K562 (cell line): Measurements from ENCODE around the gene FHIT.
"Not testable (repeated sequence)": the region's sequence is repeated elsewhere in the genome, so short reads cannot be mapped to it uniquely, and the experiment has no call there.

Experiments
- ETV6 ChIP-seq, 3 experiments: fragments of 150-350 bp in 1 of 3; sonication (generic) in 1 of 3; formaldehyde crosslinking in 1 of 3; IDR thresholded peaks; 2 replicates each; pipeline versions ENCODE4 v1.6.1 to v1.8.0; 2014 to 2022; ENCODE audit warnings: borderline replicate concordance in 2 of 3, low read depth in 2 of 3, antibody characterized with exemption in 1 of 3, low read length in 1 of 3, mild to moderate bottlenecking in 1 of 3, missing genetic modification reagents in 1 of 3
- NFYB ChIP-seq: IDR thresholded peaks from 2 replicates; pipeline ENCODE4 v1.6.1; 2011; ENCODE audit warnings: mild to moderate bottlenecking, moderate library complexity; ENCODE audit not compliant: insufficient read length; ENCODE audit errors: extremely low read depth
- POLR2AphosphoS5 ChIP-seq: IDR thresholded peaks from 2 replicates; pipeline ENCODE4 v1.6.1; 2011; ENCODE audit warnings: mild to moderate bottlenecking, low read depth, low read length, moderate library complexity; ENCODE audit not compliant: control insufficient read depth, insufficient read depth
- TF ChIP-seq, protein P1 (sequence below), 2 experiments: IDR thresholded peaks; 2 replicates each; pipeline ENCODE4 v1.6.1; 2012; ENCODE audit warnings: improper control_type of control experiment in 2 of 2, low read depth in 2 of 2, low read length in 2 of 2, borderline replicate concordance in 1 of 2
- TF ChIP-seq, protein P2 (sequence below), 2 experiments: fragments of 450-650 bp; formaldehyde crosslinking in 1 of 2; IDR thresholded peaks; 2 replicates each; pipeline versions ENCODE4 v1.4.0 to v1.6.1; 2014 to 2020; ENCODE audit warnings: mild to moderate bottlenecking in 2 of 2, borderline replicate concordance in 1 of 2, low read depth in 1 of 2

DNA sequence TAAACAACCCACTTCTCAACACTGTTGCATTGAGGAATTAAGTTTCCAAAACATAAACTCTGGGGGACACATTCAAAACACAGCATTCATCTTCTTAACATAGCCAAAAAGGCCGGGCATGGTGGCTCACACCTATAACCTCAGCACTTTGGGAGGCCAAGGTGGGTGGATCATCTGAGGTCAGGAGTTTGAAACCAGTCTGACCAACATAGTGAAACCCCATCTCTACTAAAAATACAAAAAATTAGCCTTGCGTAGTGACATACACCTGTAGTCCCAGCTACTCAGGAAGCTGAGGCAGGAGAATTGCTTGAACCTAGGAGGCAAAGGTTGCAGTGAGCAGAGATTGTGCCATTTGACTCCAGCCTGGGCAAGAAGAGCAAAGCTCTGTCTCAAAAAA, 185.0 kb downstream of the FHIT start:
- not testable (repeated sequence) for TF ChIP-seq POLR2AphosphoS5; ETV6 (IDR thresholded peaks at IDR 0.05; ENCODE audit: borderline replicate concordance in 1 of 2, low read depth in 2 of 2, low read length in 1 of 2); ETV6 (CRISPR knock-in tag; IDR thresholded peaks at IDR 0.05; ENCODE audit: borderline replicate concordance); NFYB
- TF ChIP-seq, protein P1, sequence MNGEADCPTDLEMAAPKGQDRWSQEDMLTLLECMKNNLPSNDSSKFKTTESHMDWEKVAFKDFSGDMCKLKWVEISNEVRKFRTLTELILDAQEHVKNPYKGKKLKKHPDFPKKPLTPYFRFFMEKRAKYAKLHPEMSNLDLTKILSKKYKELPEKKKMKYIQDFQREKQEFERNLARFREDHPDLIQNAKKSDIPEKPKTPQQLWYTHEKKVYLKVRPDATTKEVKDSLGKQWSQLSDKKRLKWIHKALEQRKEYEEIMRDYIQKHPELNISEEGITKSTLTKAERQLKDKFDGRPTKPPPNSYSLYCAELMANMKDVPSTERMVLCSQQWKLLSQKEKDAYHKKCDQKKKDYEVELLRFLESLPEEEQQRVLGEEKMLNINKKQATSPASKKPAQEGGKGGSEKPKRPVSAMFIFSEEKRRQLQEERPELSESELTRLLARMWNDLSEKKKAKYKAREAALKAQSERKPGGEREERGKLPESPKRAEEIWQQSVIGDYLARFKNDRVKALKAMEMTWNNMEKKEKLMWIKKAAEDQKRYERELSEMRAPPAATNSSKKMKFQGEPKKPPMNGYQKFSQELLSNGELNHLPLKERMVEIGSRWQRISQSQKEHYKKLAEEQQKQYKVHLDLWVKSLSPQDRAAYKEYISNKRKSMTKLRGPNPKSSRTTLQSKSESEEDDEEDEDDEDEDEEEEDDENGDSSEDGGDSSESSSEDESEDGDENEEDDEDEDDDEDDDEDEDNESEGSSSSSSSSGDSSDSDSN (IDR thresholded peaks at IDR 0.05; ENCODE audit: borderline replicate concordance in 1 of 2, low read depth in 2 of 2, low read length in 2 of 2) = not testable (repeated sequence)
- TF ChIP-seq, protein P2, sequence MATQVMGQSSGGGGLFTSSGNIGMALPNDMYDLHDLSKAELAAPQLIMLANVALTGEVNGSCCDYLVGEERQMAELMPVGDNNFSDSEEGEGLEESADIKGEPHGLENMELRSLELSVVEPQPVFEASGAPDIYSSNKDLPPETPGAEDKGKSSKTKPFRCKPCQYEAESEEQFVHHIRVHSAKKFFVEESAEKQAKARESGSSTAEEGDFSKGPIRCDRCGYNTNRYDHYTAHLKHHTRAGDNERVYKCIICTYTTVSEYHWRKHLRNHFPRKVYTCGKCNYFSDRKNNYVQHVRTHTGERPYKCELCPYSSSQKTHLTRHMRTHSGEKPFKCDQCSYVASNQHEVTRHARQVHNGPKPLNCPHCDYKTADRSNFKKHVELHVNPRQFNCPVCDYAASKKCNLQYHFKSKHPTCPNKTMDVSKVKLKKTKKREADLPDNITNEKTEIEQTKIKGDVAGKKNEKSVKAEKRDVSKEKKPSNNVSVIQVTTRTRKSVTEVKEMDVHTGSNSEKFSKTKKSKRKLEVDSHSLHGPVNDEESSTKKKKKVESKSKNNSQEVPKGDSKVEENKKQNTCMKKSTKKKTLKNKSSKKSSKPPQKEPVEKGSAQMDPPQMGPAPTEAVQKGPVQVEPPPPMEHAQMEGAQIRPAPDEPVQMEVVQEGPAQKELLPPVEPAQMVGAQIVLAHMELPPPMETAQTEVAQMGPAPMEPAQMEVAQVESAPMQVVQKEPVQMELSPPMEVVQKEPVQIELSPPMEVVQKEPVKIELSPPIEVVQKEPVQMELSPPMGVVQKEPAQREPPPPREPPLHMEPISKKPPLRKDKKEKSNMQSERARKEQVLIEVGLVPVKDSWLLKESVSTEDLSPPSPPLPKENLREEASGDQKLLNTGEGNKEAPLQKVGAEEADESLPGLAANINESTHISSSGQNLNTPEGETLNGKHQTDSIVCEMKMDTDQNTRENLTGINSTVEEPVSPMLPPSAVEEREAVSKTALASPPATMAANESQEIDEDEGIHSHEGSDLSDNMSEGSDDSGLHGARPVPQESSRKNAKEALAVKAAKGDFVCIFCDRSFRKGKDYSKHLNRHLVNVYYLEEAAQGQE (IDR thresholded peaks at IDR 0.05; ENCODE audit: borderline replicate concordance) = not testable (repeated sequence)
- TF ChIP-seq, protein P2 (CRISPR knock-in tag; IDR thresholded peaks at IDR 0.05; ENCODE audit: low read depth) = not testable (repeated sequence)
